HepG2 (cell line): ENCODE data around the gene LY6G5B. TPM values are rescaled to one million over a fixed set of nuclear protein-coding genes. Genes with fewer than 3 reads are reported as not detected.

ENCODE experiments used
- ATAC-seq: fragments of 200-7000 bp; cut with Tn5 transposase; 3 replicates; pipeline ENCODE4 v1.9.1; 2020; ENCODE audit warnings: mild to moderate bottlenecking, moderate library complexity
- BruUV-seq: library from RNA; stranded (reverse); fragments of 400-500 nt; replicated peaks from 2 replicates; lab custom pipeline; 2021; lab: Mats Ljungman, UMichigan
- CTCF ChIA-PET: fragments of 300-600 bp; formaldehyde crosslinking; extraction: SDS; loops from one replicate; lab custom pipeline; 2021; ENCODE audit warnings: low total read pairs, inconsistent platforms, low intra/inter-chr PET ratio; lab: Yijun Ruan, JAX
- POLR2A ChIA-PET: fragments of 350-600 bp; sonication (Branson Sonifier 250); formaldehyde crosslinking; loops from one replicate; lab custom pipeline; 2020; ENCODE audit warnings: antibody characterized with exemption, inconsistent platforms; lab: Yijun Ruan, JAX
- DNase-seq: peaks from one replicate; pipeline ENCODE4 v3.0.0-alpha.2; 2015; ENCODE audit warnings: low spot score
- FAIRE-seq: peaks from 3 replicates; lab custom pipeline; 2011; peaks lifted over from hg19 to GRCh38; lab: Jason Lieb, UNC
- H2AFZ ChIP-seq: one replicate; pipeline ENCODE4 v1.6.1; 2011; ENCODE audit warnings: low read length, inconsistent platforms
- H3K27ac ChIP-seq: fragments of 300-600 bp; 3 replicates; pipeline ENCODE4 v1.8.0; 2011; ENCODE audit warnings: mixed run types, mild to moderate bottlenecking, mixed read lengths, low read length, inconsistent platforms; ENCODE audit not compliant: insufficient read depth; ENCODE audit errors: extremely low read length
- H3K27me3 ChIP-seq, 2 experiments: fragments of 200-600 bp in 1 of 2; 2 replicates in 1 of 2; 3 replicates in 1 of 2; pipeline versions ENCODE4 v1.6.0 to v1.8.0; 2011; ENCODE audit warnings: low read length in 2 of 2, mild to moderate bottlenecking in 2 of 2, moderate library complexity in 2 of 2, inconsistent platforms in 1 of 2; ENCODE audit not compliant: insufficient read depth in 2 of 2, control insufficient read depth in 1 of 2
- H3K36me3 ChIP-seq, 2 experiments: fragments of 200-600 bp in 1 of 2; replicated peaks in 1 of 2; 2 replicates in 1 of 2; 3 replicates in 1 of 2; pipeline versions ENCODE4 v1.5.1 to v1.8.0; 2011; ENCODE audit warnings: low read length in 2 of 2, inconsistent platforms in 1 of 2; ENCODE audit not compliant: insufficient read depth in 2 of 2, control insufficient read depth in 1 of 2
- H3K4me1 ChIP-seq: 2 replicates; pipeline ENCODE4 v1.5.1; 2012; ENCODE audit warnings: low read length, inconsistent platforms; ENCODE audit not compliant: insufficient read depth
- H3K4me2 ChIP-seq: 2 replicates; pipeline ENCODE4 v1.6.0; 2011; ENCODE audit warnings: low read depth, low read length, inconsistent platforms
- H3K4me3 ChIP-seq, 3 experiments: fragments of 200-600 bp in 1 of 3; sonication (generic), shearing (Covaris generic) in 1 of 3; replicated peaks in 1 of 3; 2 replicates each; pipeline ENCODE4 v1.5.1; 2011 to 2016; ENCODE audit warnings: low read length in 3 of 3, inconsistent platforms in 2 of 3, low read depth in 2 of 3, mild to moderate bottlenecking in 2 of 3, control low read depth in 1 of 3, mixed read lengths in 1 of 3; ENCODE audit not compliant: insufficient read depth in 1 of 3
- H3K79me2 ChIP-seq: one replicate; pipeline ENCODE4 v1.6.1; 2011; ENCODE audit warnings: low read length, inconsistent platforms; ENCODE audit not compliant: insufficient read depth
- H3K9ac ChIP-seq: 2 replicates; pipeline ENCODE4 v1.6.0; 2011; ENCODE audit warnings: mild to moderate bottlenecking, low read depth, low read length, inconsistent platforms; ENCODE audit not compliant: insufficient read depth
- H3K9me3 ChIP-seq: 2 replicates; pipeline ENCODE4 v1.5.1; 2012; ENCODE audit warnings: mild to moderate bottlenecking, low read length
- H4K20me1 ChIP-seq: 2 replicates; pipeline ENCODE4 v1.6.0; 2011; ENCODE audit warnings: inconsistent platforms, mild to moderate bottlenecking, low read length, moderate library complexity; ENCODE audit not compliant: insufficient read depth
- ARNT ChIP-seq: fragments of 450-650 bp; IDR thresholded peaks from 2 replicates; pipeline ENCODE4 v1.6.1; 2017
- ATF7 ChIP-seq, 2 experiments: fragments of 450-650 bp in 1 of 2; sonication (generic) in 1 of 2; formaldehyde crosslinking in 1 of 2; IDR thresholded peaks; 2 replicates each; pipeline versions ENCODE4 v1.4.0 to v1.6.1; 2016 to 2020; ENCODE audit warnings: antibody characterized with exemption in 1 of 2, mild to moderate bottlenecking in 1 of 2, missing genetic modification reagents in 1 of 2
- GLI4 ChIP-seq: sonication (generic); formaldehyde crosslinking; IDR thresholded peaks from 2 replicates; pipeline ENCODE4 v1.5.1; 2020; ENCODE audit warnings: missing genetic modification reagents, mild to moderate bottlenecking, moderate library complexity, borderline replicate concordance
- HOXA5 ChIP-seq: sonication (generic); formaldehyde crosslinking; IDR thresholded peaks from 2 replicates; pipeline ENCODE4 v1.4.0; 2020; ENCODE audit warnings: missing genetic modification reagents
- KDM5B ChIP-seq: sonication (generic); formaldehyde crosslinking; IDR thresholded peaks from 2 replicates; pipeline ENCODE4 v1.4.0; 2020; ENCODE audit warnings: missing genetic modification reagents, mild to moderate bottlenecking, borderline replicate concordance
- RBM22 ChIP-seq: fragments of 200-400 bp; formaldehyde crosslinking; optimal IDR thresholded peaks from 2 replicates; pipeline ENCODE3; 2017; ENCODE audit warnings: mild to moderate bottlenecking, low read length, moderate library complexity
- SNAI1 ChIP-seq: sonication (generic); formaldehyde crosslinking; IDR thresholded peaks from 2 replicates; pipeline ENCODE4 v1.5.0; 2020; ENCODE audit warnings: mild to moderate bottlenecking, missing genetic modification reagents, borderline replicate concordance
- SNAPC2 ChIP-seq: sonication (generic); formaldehyde crosslinking; IDR thresholded peaks from 2 replicates; pipeline ENCODE4 v1.8.1; 2022; ENCODE audit warnings: mild to moderate bottlenecking, missing genetic modification reagents
- ZNF382 ChIP-seq: sonication (generic); formaldehyde crosslinking; IDR thresholded peaks from 2 replicates; pipeline ENCODE4 v1.5.0; 2020; ENCODE audit warnings: missing genetic modification reagents, mild to moderate bottlenecking, borderline replicate concordance
- ZNF724P ChIP-seq: sonication (generic); formaldehyde crosslinking; IDR thresholded peaks from 2 replicates; pipeline ENCODE4 v1.8.0; 2022; ENCODE audit warnings: missing genetic modification reagents, borderline replicate concordance
- WGBS: methylation state at CpG from one replicate; pipeline ENCODE4 v1.1.6; 2017; ENCODE audit warnings: low lambda C conversion rate; 5-methylcytosine and 5-hydroxymethylcytosine counted together
- in situ Hi-C: cut with HindIII; loops from 2 replicates; pipeline ENCODE4 v1.10.0; 2017; ENCODE audit warnings: low pct_unique_long_range_greater_than_20kb; ENCODE audit not compliant: extremely low pct_ligation_motif_present
- intact Hi-C: fragments of 100-400 bp; cut with micrococcal nuclease; formaldehyde crosslinking; loops from one replicate; pipeline ENCODE4 v1.10.0; 2022; ENCODE audit not compliant: unreplicated experiment
- polyA plus RNA-seq, 8 experiments: library from polyadenylated mRNA; depleted of rRNA in 3 of 8; stranded (reverse) in 7 of 8; unstranded in 1 of 8; fragments of >200 nt; fragmentation: Illumina TruSeq in 4 of 8; extraction: Trizol in 4 of 8; gene quantifications; 2 replicates each; pipeline versions ENCODE4 v1.2.1 to v1.2.3, GENCODE V29; 2011 to 2016; ENCODE audit warnings: low read depth in 4 of 8, missing spikeins in 1 of 8, mixed read lengths in 1 of 8; ENCODE audit not compliant: insufficient read depth in 1 of 8
- total RNA-seq, 5 experiments: library from RNA; depleted of rRNA; stranded (reverse); fragments of >200 nt; fragmentation: Illumina TruSeq; extraction: Trizol; gene quantifications; 2 replicates each; pipeline ENCODE4 v1.2.3, GENCODE V29; 2016; ENCODE audit warnings: low read depth in 1 of 5
- TF ChIP-seq, protein P1 (sequence below): sonication (generic); formaldehyde crosslinking; IDR thresholded peaks from one replicate; pipeline ENCODE4 v1.5.1; 2020; ENCODE audit warnings: mild to moderate bottlenecking, missing genetic modification reagents; ENCODE audit errors: not compliant biosample characterization

Gene LY6G5B
- total and polyA plus RNA-seq, 2 of the 13 experiments (the other 11 are each of a cell fraction or from before 2014, with no cell fraction given) = 7.8 to 15.7 TPM

GRCh38 chr6:31632279-31632946, 37.4 kb upstream of the LY6G5B start (continued):
- TF ChIP-seq, protein P1, sequence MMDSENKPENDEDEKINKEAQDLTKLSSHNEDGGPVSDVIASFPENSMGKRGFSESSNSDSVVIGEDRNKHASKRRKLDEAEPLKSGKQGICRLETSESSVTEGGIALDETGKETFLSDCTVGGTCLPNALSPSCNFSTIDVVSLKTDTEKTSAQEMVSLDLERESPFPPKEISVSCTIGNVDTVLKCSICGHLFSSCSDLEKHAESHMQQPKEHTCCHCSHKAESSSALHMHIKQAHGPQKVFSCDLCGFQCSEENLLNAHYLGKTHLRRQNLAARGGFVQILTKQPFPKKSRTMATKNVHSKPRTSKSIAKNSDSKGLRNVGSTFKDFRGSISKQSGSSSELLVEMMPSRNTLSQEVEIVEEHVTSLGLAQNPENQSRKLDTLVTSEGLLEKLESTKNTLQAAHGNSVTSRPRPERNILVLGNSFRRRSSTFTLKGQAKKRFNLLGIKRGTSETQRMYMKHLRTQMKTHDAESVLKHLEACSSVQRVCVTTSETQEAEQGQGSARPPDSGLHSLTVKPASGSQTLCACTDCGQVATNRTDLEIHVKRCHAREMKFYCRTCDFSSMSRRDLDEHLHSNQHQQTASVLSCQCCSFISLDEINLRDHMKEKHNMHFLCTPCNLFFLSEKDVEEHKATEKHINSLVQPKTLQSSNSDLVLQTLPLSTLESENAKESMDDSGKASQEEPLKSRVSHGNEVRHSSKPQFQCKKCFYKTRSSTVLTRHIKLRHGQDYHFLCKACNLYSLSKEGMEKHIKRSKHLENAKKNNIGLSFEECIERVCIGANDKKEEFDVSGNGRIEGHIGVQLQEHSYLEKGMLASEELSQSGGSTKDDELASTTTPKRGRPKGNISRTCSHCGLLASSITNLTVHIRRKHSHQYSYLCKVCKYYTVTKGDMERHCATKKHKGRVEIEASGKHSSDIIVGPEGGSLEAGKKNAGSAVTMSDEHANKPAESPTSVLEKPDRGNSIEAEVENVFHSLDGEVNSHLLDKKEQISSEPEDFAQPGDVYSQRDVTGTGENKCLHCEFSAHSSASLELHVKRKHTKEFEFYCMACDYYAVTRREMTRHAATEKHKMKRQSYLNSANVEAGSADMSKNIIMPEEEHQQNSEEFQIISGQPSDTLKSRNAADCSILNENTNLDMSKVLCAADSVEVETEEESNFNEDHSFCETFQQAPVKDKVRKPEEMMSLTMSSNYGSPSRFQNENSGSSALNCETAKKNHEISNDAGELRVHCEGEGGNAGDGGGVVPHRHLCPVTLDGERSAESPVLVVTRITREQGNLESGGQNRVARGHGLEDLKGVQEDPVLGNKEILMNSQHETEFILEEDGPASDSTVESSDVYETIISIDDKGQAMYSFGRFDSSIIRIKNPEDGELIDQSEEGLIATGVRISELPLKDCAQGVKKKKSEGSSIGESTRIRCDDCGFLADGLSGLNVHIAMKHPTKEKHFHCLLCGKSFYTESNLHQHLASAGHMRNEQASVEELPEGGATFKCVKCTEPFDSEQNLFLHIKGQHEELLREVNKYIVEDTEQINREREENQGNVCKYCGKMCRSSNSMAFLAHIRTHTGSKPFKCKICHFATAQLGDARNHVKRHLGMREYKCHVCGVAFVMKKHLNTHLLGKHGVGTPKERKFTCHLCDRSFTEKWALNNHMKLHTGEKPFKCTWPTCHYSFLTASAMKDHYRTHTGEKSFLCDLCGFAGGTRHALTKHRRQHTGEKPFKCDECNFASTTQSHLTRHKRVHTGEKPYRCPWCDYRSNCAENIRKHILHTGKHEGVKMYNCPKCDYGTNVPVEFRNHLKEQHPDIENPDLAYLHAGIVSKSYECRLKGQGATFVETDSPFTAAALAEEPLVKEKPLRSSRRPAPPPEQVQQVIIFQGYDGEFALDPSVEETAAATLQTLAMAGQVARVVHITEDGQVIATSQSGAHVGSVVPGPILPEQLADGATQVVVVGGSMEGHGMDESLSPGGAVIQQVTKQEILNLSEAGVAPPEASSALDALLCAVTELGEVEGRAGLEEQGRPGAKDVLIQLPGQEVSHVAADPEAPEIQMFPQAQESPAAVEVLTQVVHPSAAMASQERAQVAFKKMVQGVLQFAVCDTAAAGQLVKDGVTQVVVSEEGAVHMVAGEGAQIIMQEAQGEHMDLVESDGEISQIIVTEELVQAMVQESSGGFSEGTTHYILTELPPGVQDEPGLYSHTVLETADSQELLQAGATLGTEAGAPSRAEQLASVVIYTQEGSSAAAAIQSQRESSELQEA (CRISPR knock-in tag) = peak; percentile 47
- TF ChIP-seq ZNF724P (CRISPR knock-in tag) (no peak), HOXA5 (CRISPR knock-in tag) (no peak)

DNA sequence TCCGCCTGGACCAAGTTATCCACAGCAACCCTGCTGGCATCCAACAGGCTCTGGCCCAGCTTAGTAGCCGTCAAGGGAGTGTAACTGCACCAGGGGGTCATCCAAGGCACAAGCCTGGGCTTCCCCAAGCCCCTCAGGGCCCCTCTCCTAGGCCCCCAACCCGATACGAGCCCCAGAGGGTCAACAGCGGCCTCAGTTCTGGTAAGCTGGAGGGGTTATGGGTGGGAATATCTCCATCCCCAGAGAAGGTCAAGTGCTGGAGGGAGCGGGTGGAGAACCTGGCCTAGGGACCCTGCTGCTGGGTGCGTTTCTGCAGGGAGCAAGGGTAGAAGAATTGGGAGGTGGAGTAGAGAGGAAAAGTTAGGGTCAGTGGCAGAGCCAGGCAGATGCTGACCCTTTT, 36.3 kb upstream of the LY6G5B start:
- Histone ChIP-seq H3K79me2 (no peaks in the 10 kb centered on the region), H3K4me3 (no peak overlapping the region), H3K27ac (no peak overlapping the region), H3K27me3 (no peaks in the 10 kb centered on the region), H3K9ac (no peak overlapping the region), H3K9me3 (no peaks in the 10 kb centered on the region), H2AFZ (no peak overlapping the region), H4K20me1 (no peaks in the 10 kb centered on the region; the same call in 1 of the 2 replicates), H3K4me1 (no peaks in the 10 kb centered on the region), H3K36me3 (peaks cover 62 to 89% of the 10 kb centered on the region in 2 experiments), H3K4me2 (no peak overlapping the region)
- CTCF ChIA-PET = no interaction called here
- intact Hi-C loops (no loop called here), in situ Hi-C loops (no loop called here)
- POLR2A ChIA-PET = interaction anchor here (1.2 to 3.4 kb wide), 7 partner anchors 10 to 27 kb away, joined by 3 to 20 read pairs (median 5); partner anchors contain the start of genes BAG6, C6orf47 and PRRC2A
- no peak for ATAC-seq
- BruUV-seq = no TSS peak
- WGBS = 97% methylated on average over 7 of the region's 7 CpGs
- no peak for DNase-seq
- FAIRE-seq = no peak
- TF ChIP-seq KDM5B (CRISPR knock-in tag) (no peak), RBM22 (peak; percentile 31), SNAPC2 (no peak), SNAI1 (CRISPR knock-in tag) (no peak), ARNT (no peak), ZNF382 (CRISPR knock-in tag) (no peak), GLI4 (no peak), ATF7 (IDR thresholded peaks at IDR 0.05) (no peak), ATF7 (CRISPR knock-in tag; IDR thresholded peaks at IDR 0.05) (no peak)
